ENCODE data around the gene ZC3H11A.

Gene ZC3H11A

DNA sequence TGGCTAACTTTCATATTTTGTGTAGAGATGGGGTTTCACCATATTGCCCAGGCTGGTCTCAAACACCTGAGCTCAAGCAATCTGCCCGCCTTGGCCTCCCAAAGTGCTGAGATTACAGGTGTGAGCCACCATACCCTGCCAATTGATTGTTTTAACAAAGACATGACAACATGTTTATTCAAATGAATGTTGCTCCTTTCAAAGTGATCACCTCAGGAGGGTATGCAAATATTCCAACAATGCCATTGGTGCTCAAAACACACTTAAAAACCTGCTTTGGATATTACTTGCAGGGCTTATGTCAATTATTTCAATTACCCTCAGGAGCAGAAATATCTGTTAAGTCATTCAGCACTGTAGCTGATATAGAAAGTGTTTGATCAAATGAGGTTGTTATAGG is 22.6 kb upstream of the ZC3H11A start:
- H2AFZ ChIP-seq (ENCODE audit: low read length): no peak overlapping the region
- no peaks in the 10 kb centered on the region for H3K27me3 ChIP-seq (replicated peaks; ENCODE audit: insufficient read depth, low read length)
- H3K36me3 ChIP-seq (replicated peaks; ENCODE audit: insufficient read depth, low read length): peaks cover 36% of the 10 kb centered on the region
- DNase-seq: no peak
- no peak overlapping the region for H3K4me3 ChIP-seq (ENCODE audit: low read length)
- peaks cover 11% of the 10 kb centered on the region; the same call in 1 of the 2 replicates for H3F3A ChIP-seq (ENCODE audit: insufficient read depth, low read length)
- TF ChIP-seq EZH2 (optimal IDR thresholded peaks at IDR 0.05; ENCODE audit: low read depth, low read length): no peak
- TF ChIP-seq, protein P1, sequence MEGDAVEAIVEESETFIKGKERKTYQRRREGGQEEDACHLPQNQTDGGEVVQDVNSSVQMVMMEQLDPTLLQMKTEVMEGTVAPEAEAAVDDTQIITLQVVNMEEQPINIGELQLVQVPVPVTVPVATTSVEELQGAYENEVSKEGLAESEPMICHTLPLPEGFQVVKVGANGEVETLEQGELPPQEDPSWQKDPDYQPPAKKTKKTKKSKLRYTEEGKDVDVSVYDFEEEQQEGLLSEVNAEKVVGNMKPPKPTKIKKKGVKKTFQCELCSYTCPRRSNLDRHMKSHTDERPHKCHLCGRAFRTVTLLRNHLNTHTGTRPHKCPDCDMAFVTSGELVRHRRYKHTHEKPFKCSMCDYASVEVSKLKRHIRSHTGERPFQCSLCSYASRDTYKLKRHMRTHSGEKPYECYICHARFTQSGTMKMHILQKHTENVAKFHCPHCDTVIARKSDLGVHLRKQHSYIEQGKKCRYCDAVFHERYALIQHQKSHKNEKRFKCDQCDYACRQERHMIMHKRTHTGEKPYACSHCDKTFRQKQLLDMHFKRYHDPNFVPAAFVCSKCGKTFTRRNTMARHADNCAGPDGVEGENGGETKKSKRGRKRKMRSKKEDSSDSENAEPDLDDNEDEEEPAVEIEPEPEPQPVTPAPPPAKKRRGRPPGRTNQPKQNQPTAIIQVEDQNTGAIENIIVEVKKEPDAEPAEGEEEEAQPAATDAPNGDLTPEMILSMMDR (IDR thresholded peaks at IDR 0.05; ENCODE audit: low read length): no peak
- TF ChIP-seq EZH2phosphoT487 (IDR thresholded peaks at IDR 0.05; ENCODE audit: low read length): no peak
- H3K4me1 ChIP-seq (ENCODE audit: low read length): peaks cover 7% of the 10 kb centered on the region; the same call in 1 of the 2 replicates
- H3K79me2 ChIP-seq (ENCODE audit: low read length): peaks cover 35% of the 10 kb centered on the region
- no peak overlapping the region for H3K4me2 ChIP-seq (ENCODE audit: low read depth, low read length)
- H3K9me2 ChIP-seq (replicated peaks; ENCODE audit: insufficient read depth, low read length): no peaks in the 10 kb centered on the region
- no peak overlapping the region for H3K9ac ChIP-seq (ENCODE audit: low read length)
- H3K9me3 ChIP-seq (replicated peaks; ENCODE audit: insufficient read depth, low read length): no peaks in the 10 kb centered on the region
- H4K20me1 ChIP-seq (ENCODE audit: insufficient read depth, low read length): no peaks in the 10 kb centered on the region
- no peak overlapping the region for H3K27ac ChIP-seq (ENCODE audit: low read length)

DNA sequence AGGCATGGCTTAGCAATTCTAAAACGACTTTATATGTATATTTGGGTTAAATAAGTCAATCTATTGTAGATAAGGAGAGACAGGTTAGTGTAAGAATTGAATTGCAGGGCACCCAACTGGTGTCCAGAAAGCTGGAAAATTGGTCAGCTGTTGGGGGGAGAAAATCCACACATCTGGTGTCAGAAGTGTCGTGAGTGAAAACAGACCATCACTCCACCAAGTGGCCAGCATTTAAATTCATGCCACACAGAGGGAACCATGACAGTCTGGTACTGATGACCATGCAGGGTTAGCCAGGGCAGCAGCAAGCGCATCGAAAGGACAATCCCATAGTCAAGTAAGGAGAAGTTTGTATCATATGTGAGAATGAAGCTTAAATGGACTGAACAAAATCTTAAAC is 18.8 kb upstream of the ZC3H11A start:
- Histone ChIP-seq H3K9ac (ENCODE audit: low read length) (no peak overlapping the region), H3K4me3 (ENCODE audit: low read length) (no peak overlapping the region), H3F3A (ENCODE audit: insufficient read depth, low read length) (peaks cover 14% of the 10 kb centered on the region; the same call in 1 of the 2 replicates), H3K27me3 (replicated peaks; ENCODE audit: insufficient read depth, low read length) (no peaks in the 10 kb centered on the region), H2AFZ (ENCODE audit: low read length) (no peak overlapping the region), H3K9me3 (replicated peaks; ENCODE audit: insufficient read depth, low read length) (no peaks in the 10 kb centered on the region), H3K79me2 (ENCODE audit: low read length) (peaks cover 3% of the 10 kb centered on the region), H3K4me1 (ENCODE audit: low read length) (no peaks in the 10 kb centered on the region), H4K20me1 (ENCODE audit: insufficient read depth, low read length) (no peaks in the 10 kb centered on the region), H3K36me3 (replicated peaks; ENCODE audit: insufficient read depth, low read length) (peaks cover 29% of the 10 kb centered on the region), H3K4me2 (ENCODE audit: low read depth, low read length) (no peak overlapping the region), H3K27ac (ENCODE audit: low read length) (no peak overlapping the region), H3K9me2 (replicated peaks; ENCODE audit: insufficient read depth, low read length) (no peaks in the 10 kb centered on the region)
- TF ChIP-seq EZH2phosphoT487 (IDR thresholded peaks at IDR 0.05; ENCODE audit: low read length) (no peak), EZH2 (optimal IDR thresholded peaks at IDR 0.05; ENCODE audit: low read depth, low read length) (no peak)
- TF ChIP-seq, protein P1 (IDR thresholded peaks at IDR 0.05; ENCODE audit: low read length): peak; percentile 31; the same call in 1 of the 2 replicates
- DNase-seq: peak; percentile 28

DNA sequence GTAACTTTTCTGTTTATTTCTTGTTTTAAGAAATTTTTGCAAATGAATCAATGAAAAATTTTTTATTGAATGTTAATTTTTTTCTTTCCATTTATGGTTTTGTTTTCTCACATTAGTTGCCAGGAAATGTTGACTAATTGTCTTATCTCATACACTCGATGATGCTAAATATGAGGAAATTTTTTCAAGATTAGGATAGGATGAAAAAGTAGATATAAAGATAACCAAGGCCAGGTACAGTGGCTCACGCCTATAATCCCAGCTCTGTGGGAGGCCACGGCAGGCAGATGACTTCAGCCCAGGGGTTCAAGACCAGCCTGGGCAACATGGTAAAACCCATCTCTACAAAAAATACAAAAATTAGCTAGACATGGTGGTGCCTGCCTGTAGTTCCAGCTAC is 17.8 kb upstream of the ZC3H11A start:
- Histone ChIP-seq H2AFZ (ENCODE audit: low read length) (no peak overlapping the region), H3K4me1 (ENCODE audit: low read length) (no peaks in the 10 kb centered on the region), H3K9ac (ENCODE audit: low read length) (no peak overlapping the region), H3K9me2 (replicated peaks; ENCODE audit: insufficient read depth, low read length) (no peaks in the 10 kb centered on the region), H3K36me3 (replicated peaks; ENCODE audit: insufficient read depth, low read length) (peaks cover 23% of the 10 kb centered on the region), H3K4me2 (ENCODE audit: low read depth, low read length) (no peak overlapping the region), H3K27ac (ENCODE audit: low read length) (no peak overlapping the region), H3K27me3 (replicated peaks; ENCODE audit: insufficient read depth, low read length) (no peaks in the 10 kb centered on the region), H3F3A (ENCODE audit: insufficient read depth, low read length) (peaks cover 14% of the 10 kb centered on the region; the same call in 1 of the 2 replicates), H3K9me3 (replicated peaks; ENCODE audit: insufficient read depth, low read length) (no peaks in the 10 kb centered on the region), H3K79me2 (ENCODE audit: low read length) (no peaks in the 10 kb centered on the region; the same call in 1 of the 2 replicates), H3K4me3 (ENCODE audit: low read length) (no peak overlapping the region), H4K20me1 (ENCODE audit: insufficient read depth, low read length) (no peaks in the 10 kb centered on the region)
- DNase-seq: no peak
- TF ChIP-seq EZH2 (optimal IDR thresholded peaks at IDR 0.05; ENCODE audit: low read depth, low read length): no peak
- TF ChIP-seq, protein P1 (IDR thresholded peaks at IDR 0.05; ENCODE audit: low read length): no peak
- TF ChIP-seq EZH2phosphoT487 (IDR thresholded peaks at IDR 0.05; ENCODE audit: low read length): no peak
